Retinal pigment epithelial cell (primary cell): ENCODE results near the gene COLEC11.
"Not testable (repeated sequence)": the region's sequence is repeated elsewhere in the genome, so short reads cannot be mapped to it uniquely, and the experiment has no call there.

Source experiments
- DNase-seq: peaks from one replicate; pipeline ENCODE4 v3.0.0-alpha.2; 2010; ENCODE audit warnings: low read depth
- H3K4me3 ChIP-seq: 2 replicates; pipeline ENCODE4 v1.5.1; 2011; ENCODE audit warnings: mild to moderate bottlenecking, low read length, control low read depth, moderate library complexity
- TF ChIP-seq, protein P1 (sequence below): conservative IDR thresholded peaks from 2 replicates; pipeline ENCODE4 v1.5.1; 2011; ENCODE audit warnings: low read depth, low read length, control low read depth, inconsistent platforms

COLEC11 gene

DNA sequence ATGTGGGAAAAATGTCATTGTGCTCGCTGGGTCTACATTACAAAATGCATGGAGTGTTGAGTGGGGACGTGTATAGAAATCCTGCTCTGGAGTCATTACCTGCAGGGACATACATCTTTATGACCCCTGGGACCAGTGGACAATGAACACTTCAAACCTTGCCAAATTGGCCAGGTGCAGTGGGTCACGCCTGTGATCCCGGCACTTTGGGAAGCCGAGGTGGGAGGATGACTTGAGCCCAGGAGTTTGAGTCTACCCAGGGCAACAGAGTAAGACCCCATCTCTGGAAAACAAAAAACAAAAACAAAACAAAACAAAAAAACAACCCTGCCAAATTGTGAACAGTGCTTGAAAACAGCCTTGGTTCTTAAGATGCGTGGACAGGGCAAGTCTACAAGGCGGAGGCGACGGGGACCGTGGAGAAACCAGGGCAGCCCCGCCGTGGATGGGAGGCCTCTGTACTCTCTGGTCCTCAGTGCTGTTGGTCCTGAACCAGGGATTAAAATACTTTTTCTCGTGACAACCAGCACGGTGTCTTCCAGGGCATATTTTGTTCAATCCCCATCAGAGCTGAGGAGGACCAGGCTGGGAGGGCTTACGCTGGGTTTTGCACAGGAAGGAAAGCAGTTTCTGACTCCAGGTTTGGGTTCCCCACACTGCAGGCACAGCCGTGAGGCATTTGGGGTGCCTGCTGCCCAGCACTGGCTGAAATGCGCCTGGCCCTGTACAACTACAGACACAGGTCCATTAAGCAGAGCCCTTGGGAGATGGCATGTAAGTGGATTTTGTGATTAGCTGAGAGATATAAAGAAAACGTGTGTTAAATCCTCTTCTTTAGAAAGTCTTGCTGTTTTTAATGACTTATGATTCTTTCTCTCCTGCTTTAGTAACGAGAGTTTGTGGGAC, 13.7 kb downstream of the COLEC11 start:
- TF ChIP-seq, protein P1, sequence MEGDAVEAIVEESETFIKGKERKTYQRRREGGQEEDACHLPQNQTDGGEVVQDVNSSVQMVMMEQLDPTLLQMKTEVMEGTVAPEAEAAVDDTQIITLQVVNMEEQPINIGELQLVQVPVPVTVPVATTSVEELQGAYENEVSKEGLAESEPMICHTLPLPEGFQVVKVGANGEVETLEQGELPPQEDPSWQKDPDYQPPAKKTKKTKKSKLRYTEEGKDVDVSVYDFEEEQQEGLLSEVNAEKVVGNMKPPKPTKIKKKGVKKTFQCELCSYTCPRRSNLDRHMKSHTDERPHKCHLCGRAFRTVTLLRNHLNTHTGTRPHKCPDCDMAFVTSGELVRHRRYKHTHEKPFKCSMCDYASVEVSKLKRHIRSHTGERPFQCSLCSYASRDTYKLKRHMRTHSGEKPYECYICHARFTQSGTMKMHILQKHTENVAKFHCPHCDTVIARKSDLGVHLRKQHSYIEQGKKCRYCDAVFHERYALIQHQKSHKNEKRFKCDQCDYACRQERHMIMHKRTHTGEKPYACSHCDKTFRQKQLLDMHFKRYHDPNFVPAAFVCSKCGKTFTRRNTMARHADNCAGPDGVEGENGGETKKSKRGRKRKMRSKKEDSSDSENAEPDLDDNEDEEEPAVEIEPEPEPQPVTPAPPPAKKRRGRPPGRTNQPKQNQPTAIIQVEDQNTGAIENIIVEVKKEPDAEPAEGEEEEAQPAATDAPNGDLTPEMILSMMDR: no peak
- no peak overlapping the region for H3K4me3 ChIP-seq
- no peak for DNase-seq

DNA sequence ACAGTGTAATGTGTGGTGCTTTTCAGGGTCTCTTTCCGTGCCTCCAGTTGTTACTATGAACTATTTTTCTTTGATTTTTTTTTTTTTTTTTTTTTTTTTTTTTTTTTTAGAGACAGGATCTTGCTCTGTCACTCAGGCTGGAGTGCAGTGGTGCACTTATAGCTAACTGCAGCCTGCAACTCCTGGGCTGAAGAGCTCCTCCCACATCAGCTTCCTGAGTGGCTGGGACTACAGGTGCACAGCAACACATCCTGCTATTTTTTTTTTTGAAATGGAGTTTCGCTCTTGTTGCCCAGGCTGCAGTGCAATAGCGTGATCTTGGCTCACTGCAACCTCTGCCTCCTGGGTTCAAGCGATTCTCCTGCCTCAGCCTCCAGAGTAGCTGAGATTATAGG, 14.4 kb downstream of the COLEC11 start:
- not testable (repeated sequence) for DNase-seq, H3K4me3 ChIP-seq

DNA sequence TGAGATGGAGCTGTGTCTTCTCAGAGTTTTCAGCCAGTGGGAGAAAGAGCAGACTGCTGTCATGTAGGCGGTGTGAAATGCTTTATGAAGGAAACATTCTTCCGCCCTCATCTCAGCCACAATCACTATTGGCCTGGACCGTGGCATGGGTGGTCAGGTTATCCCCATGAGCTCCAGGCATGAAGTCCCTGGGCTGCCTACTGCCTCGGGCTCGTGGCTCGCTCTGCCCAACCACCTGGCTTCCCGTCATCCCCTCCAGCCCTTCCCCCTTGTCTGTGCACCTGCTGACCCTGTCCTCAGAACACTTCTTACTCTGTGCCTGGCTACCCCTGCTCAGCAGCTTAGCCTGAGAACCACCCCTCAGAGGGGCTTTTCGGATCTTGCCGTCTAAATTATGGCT, 15.5 kb downstream of the COLEC11 start:
- H3K4me3 ChIP-seq: no peak overlapping the region
- no peak for DNase-seq
- TF ChIP-seq, protein P1: no peak

DNA sequence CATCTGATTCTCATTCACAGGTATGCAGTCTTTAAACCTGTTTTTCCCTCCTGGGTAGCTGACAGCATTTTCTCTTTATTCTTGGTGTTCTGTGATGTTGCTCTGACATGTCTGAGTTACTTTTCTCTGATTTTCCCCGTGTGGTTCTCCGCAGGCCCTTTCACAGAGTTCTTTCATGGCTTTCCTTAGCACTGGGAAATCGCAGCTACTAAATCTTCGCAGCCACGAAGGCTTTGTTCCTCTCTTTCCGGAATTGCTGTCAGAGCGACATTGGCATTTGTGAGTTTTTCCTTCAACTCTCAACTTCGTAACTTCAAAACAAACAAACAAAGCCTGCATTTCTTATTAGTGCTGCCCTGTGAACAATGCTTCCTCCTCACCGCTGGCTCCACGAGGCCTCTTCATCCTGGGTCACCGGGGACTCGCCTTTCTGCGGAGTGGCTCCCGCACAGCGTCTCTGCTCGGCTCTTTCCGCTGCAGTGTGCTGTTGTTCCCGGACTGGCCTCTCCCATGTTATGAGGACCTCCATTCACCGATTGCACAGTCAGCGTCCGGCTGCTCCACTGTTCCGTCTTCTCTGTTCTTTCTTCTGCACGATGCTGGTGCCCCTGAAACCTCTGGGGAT, 16.1 kb downstream of the COLEC11 start:
- no peak overlapping the region for H3K4me3 ChIP-seq
- TF ChIP-seq, protein P1: no peak
- no peak for DNase-seq

DNA sequence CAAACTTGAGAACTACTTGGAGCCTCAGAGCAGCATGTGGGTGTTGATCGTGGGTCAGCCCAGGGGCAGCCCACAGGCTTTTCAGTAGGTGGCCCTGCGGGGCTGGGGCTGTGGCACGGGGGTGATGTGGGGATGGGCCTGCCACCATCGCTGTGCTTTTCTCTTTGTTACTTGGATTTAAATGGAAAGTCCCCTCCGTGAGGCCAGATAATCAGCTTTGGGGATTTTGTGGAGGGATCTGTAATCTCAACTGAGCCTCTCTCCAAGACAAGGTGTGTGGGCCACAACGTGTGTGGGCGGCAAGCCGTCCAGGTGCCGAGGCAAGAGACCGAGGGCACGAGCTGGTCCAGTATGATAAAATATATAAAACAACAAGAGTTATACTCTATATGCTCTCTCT, 16.7 kb downstream of the COLEC11 start:
- no peak for DNase-seq
- no peak overlapping the region for H3K4me3 ChIP-seq
- TF ChIP-seq, protein P1: no peak

DNA sequence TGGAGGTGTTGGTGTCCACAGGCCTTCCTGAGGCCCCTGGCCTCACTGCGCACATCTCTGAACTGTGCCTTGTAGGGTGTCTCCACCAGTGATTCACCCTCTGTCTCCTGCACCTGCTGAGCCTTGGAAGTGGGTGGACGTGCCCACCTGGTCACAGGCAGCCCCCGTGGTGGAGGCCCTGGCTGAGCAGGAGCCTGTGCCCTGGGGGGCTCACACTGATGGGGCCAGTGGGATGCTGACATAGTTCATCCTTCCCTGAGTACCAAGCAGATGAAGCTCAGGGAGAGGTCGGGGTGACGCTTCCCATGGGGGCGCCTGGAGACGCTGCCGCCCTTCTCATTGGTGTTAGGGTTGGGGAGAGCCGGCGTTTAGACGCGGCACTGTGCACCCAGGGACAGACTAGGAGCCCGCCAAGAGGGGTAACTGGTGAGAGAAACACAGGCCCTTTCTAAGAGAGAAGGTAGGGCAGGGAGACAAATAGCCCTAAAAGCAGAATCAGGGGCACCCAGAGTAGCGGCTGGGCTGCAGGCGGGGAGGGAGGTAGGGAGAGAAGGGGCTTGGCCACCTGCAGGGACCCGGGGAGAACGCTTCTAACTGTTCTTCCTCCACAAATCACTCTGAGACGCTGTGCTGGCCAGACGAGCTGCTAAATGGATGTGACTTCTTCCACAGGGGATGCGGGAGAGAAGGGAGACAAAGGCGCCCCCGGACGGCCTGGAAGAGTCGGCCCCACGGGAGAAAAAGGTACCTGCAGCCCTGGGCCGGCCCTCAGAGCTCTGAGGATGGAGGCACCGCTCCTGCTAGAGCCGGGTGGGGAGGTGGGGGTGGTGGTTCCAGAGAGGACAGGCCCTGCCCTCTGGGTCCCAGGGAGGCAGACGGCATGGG, 18.0 kb downstream of the COLEC11 start:
- no peak for DNase-seq
- no peak overlapping the region for H3K4me3 ChIP-seq
- TF ChIP-seq, protein P1: no peak

DNA sequence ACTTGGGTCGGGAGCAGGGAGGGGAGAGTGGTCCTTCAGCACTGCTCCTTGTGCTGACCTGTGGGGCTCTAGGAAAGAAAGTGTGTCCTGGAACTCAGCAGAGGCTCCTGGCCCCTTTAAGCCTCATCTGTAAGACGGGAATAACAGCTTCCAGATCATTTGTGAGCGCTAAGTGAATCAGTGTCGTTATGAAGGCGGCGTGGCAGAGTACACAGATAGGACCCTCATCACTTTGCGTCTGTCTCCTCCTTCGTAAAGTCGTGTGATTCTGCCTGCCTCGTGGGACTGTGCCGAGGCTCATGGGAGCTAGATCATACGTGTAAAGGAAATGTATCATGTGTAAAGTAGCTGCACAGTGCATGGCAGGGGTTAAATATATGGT, 18.6 kb downstream of the COLEC11 start:
- H3K4me3 ChIP-seq: no peak overlapping the region
- TF ChIP-seq, protein P1: no peak
- no peak for DNase-seq

DNA sequence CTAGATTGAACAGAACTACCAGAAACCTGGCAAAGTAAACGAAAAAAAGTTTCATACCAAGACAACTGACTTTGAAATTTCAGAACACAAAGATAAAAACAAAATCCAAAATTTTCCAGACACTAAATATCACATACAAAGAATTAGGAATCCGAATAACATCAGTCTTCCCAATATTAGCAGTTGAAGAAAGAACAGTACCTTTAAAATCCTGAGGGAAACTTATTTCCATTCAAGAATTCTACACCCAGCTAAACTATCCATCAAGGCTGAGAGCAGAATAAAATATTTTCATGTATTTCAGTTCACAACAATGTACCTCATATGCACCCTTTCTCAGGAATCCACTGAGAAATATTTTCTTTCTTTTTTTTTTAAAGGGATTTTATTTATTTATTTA, 19.8 kb downstream of the COLEC11 start:
- not testable (repeated sequence) for H3K4me3 ChIP-seq

DNA sequence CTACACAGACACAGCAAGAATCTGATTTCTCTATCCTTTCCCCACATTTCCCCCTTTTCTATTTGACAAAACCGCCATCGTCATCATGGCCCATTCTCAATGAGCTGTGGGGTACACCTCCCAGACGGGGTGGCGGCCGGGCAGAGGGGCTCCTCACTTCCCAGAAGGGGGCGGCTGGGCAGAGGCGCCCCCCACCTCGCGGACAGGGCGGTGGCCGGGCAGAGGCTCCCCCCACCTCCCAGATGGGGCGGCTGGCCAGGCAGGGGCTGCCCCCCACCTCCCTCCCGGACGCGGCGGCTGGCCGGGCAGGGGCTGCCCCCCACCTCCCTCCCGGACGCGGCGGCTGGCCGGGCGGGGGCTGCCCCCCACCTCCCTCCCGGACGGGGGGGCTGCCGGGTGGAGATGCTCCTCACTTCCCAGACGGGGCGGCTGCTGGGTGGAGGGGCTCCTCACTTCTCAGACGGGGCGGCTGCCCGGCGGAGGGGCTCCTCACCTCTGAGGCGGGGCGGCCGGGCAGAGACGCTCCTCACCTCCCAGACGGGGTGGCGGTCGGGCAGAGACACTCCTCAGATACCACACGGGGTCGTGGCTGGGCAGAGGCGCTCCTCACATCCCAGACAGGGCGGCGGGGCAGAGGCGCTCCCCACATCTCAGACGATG, 20.8 kb downstream of the COLEC11 start:
- DNase-seq, H3K4me3 ChIP-seq: not testable (repeated sequence)

More for the DNA sequence above, 19.8 kb downstream of the COLEC11 start:
- DNase-seq: not testable (repeated sequence)
